A549 treated with RU486 at 1 μM for 4 hours (cell line): ENCODE data around the gene MYO1B. TPM values are rescaled to one million over a fixed set of nuclear protein-coding genes. Genes with fewer than 3 reads are reported as not detected.

ENCODE experiments used
- total RNA-seq: library from RNA; stranded (reverse); fragments of 200-300 nt; extraction: Qiagen RNA extraction; gene quantifications from 5 replicates; pipeline ENCODE4 v1.2.3, GENCODE V29; 2022; ENCODE audit warnings: low read depth

MYO1B gene
- total RNA-seq, result 56.1 to 89.4 TPM (median 67.4 TPM) in 5 replicates

GRCh38 chr2:191245046-191245868 lies at the start of gene MYO1B:
MYO1B (plus strand) TSS chr2:191245404; CDS start chr2:191276896, 31,492 bp downstream.

Other genes starting within 250 kb of the MYO1B start
- 54.1 to 67.8 TPM (median 65.1 TPM) in 5 replicates for gene STAT1, start 231.2 kb upstream of the MYO1B start, total RNA-seq
- 3.4 to 4.9 TPM (median 4.3 TPM) in 5 replicates for gene STAT4, start 94.4 kb upstream of the MYO1B start, total RNA-seq